Measurements from ENCODE around the gene BAMBI. TPM values are rescaled to one million over a fixed set of nuclear protein-coding genes. Genes with fewer than 3 reads are reported as not detected.

Gene BAMBI
- total and polyA plus RNA-seq, 10 of the 15 experiments (the other 5 are each of a cell fraction or from before 2014, with no cell fraction given), result 0.03 to 0.18 (median 0.09) TPM; not detected in 6

DNA sequence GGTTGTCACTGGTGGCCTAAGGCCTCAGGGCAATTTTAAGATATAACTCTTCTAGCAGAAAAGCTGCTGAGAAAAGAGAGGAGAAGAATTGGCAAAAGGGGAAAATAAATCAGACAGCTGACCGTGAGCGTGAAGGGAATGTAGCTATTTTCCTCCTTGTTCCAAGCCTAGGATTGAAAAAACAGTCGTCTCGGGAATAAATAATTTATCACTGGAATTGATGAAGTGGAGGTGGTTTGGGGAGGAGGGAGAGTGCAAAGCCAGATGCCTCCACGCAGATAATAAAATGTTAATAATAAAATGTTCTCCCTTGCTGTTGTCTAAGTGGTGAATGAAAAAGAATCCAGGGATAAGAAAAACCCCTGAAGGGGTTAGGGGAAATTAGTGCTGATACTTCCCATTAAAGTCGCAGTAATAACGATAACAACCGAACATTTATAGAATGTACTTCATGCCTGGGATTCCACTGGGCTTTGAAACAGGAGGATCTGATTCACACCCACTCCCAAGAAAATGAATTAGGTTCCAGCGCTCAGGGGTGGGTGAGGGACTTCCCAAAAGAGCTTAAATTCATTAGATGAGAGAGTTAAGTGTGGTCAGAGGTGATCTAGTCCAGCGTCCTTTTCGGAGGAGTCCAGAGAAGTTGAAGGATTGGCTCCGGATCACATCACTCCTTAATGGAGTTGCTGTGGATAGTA lies 27.3 kb downstream of the BAMBI start:
- ChIA-PET CTCF (no interaction called here), POLR2A (no interaction called here), SMC1A (ENCODE audit: uncharacterized antibody, unreplicated experiment) (interaction anchor here (0.5 kb wide), 1 partner anchor 10 kb away, joined by 4 read pairs; no protein-coding TSS in a partner anchor), RAD21 (ENCODE audit: unreplicated experiment) (no interaction called here)
- H4K20me1 ChIP-seq (ENCODE audit: control insufficient read depth, insufficient read depth), result no peaks in the 10 kb centered on the region
- H3K79me2 ChIP-seq (ENCODE audit: control insufficient read depth, insufficient read depth, low read length), result no peaks in the 10 kb centered on the region
- H2AFZ ChIP-seq (ENCODE audit: control insufficient read depth, low read depth, low read length), result no peak overlapping the region
- WGBS (ENCODE audit: insufficient coverage, insufficient replicate concordance, low lambda C conversion rate, missing lambda C conversion rate), result 41% methylated on average over 12 of the region's 12 CpGs
- H3K9ac ChIP-seq (ENCODE audit: control insufficient read depth, insufficient read depth, low read length), result no peak overlapping the region
- no peaks in the 10 kb centered on the region for H3K4me1 ChIP-seq (ENCODE audit: control insufficient read depth, insufficient read depth, low read length)
- ATAC-seq (no peak), FAIRE-seq (no peak), DNase-seq (ENCODE audit: low read depth, low spot score) (no peak)
- intact Hi-C loops (cut with micrococcal nuclease; ENCODE audit: unreplicated experiment), result no loop called here
- no peaks in the 10 kb centered on the region for H3K9me3 ChIP-seq (replicated peaks; ENCODE audit: control insufficient read depth, insufficient read depth, low read length)
- no peak overlapping the region for H3K4me3 ChIP-seq
- TF ChIP-seq MTA3 (IDR thresholded peaks at IDR 0.05; ENCODE audit: borderline replicate concordance, low read length), result no peak
- TF ChIP-seq MTA2 (IDR thresholded peaks at IDR 0.05; ENCODE audit: low read depth), result no peak
- in situ Hi-C loops (cut with MboI), result no loop called here
- no peak overlapping the region for H3K4me2 ChIP-seq (ENCODE audit: control insufficient read depth, insufficient read depth)
- no TSS peak for BruUV-seq (replicated peaks)
- H3K27ac ChIP-seq (ENCODE audit: control insufficient read depth, insufficient read depth), result no peak overlapping the region
- H3K36me3 ChIP-seq (ENCODE audit: control insufficient read depth in 2 of 2, insufficient read depth in 2 of 2, low read length in 1 of 2), result no peaks in the 10 kb centered on the region
- no peaks in the 10 kb centered on the region for H3K27me3 ChIP-seq (replicated peaks in 1 of 2; ENCODE audit: control insufficient read depth in 2 of 2, insufficient read depth in 2 of 2, low read length in 1 of 2)

DNA sequence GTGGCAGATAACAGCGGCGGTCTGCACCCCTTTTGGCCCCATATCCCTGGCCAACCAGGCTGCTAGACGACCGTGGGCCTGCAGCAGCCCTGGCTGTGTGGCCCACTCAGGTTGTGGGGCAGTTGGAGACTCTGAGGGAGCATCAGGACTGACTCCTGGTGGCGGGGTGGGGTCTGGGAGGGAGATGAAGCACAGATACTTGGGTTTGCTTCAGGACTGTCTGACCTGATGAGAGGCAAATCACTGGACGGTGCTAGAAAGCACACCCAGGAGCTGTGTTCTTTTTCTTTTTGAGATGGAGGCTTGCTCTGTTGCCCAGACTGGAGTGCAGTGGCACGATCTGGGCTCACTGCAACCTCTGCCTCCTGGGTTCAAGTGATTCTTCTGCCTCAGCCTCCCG lies 28.2 kb downstream of the BAMBI start:
- no peaks in the 10 kb centered on the region for H3K9me3 ChIP-seq (replicated peaks; ENCODE audit: control insufficient read depth, insufficient read depth, low read length)
- no peak overlapping the region for H3K4me3 ChIP-seq
- H3K79me2 ChIP-seq (ENCODE audit: control insufficient read depth, insufficient read depth, low read length), result no peaks in the 10 kb centered on the region
- intact Hi-C loops (cut with micrococcal nuclease; ENCODE audit: unreplicated experiment) (no loop called here), in situ Hi-C loops (cut with MboI) (no loop called here)
- POLR2A ChIA-PET, result no interaction called here
- no TSS peak for BruUV-seq (replicated peaks)
- DNase-seq (ENCODE audit: low read depth, low spot score) (no peak), ATAC-seq (no peak), FAIRE-seq (no peak)
- RAD21 ChIA-PET (ENCODE audit: unreplicated experiment), result no interaction called here
- no peak for TF ChIP-seq MXI1 (IDR thresholded peaks at IDR 0.05; ENCODE audit: low read depth, low read length)
- no peak for TF ChIP-seq SUPT20H (IDR thresholded peaks at IDR 0.05; ENCODE audit: borderline replicate concordance, control insufficient read depth, low read depth, low read length)
- TF ChIP-seq YY1 (IDR thresholded peaks at IDR 0.05; ENCODE audit: low read depth, low read length), result no peak
- no peak for TF ChIP-seq POLR2A (IDR thresholded peaks at IDR 0.05; ENCODE audit: low read depth, low read length)
- TF ChIP-seq, protein P1, sequence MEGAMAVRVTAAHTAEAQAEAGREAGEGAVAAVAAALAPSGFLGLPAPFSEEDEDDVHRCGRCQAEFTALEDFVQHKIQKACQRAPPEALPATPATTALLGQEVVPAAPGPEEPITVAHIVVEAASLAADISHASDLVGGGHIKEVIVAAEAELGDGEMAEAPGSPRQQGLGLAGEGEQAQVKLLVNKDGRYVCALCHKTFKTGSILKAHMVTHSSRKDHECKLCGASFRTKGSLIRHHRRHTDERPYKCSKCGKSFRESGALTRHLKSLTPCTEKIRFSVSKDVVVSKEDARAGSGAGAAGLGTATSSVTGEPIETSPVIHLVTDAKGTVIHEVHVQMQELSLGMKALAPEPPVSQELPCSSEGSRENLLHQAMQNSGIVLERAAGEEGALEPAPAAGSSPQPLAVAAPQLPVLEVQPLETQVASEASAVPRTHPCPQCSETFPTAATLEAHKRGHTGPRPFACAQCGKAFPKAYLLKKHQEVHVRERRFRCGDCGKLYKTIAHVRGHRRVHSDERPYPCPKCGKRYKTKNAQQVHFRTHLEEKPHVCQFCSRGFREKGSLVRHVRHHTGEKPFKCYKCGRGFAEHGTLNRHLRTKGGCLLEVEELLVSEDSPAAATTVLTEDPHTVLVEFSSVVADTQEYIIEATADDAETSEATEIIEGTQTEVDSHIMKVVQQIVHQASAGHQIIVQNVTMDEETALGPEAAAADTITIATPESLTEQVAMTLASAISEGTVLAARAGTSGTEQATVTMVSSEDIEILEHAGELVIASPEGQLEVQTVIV (IDR thresholded peaks at IDR 0.05; ENCODE audit: borderline replicate concordance, partially characterized antibody), result no peak
- TF ChIP-seq NRF1 (conservative IDR thresholded peaks at IDR 0.05; ENCODE audit: low read depth, low read length), result no peak
- TF ChIP-seq, protein P2, sequence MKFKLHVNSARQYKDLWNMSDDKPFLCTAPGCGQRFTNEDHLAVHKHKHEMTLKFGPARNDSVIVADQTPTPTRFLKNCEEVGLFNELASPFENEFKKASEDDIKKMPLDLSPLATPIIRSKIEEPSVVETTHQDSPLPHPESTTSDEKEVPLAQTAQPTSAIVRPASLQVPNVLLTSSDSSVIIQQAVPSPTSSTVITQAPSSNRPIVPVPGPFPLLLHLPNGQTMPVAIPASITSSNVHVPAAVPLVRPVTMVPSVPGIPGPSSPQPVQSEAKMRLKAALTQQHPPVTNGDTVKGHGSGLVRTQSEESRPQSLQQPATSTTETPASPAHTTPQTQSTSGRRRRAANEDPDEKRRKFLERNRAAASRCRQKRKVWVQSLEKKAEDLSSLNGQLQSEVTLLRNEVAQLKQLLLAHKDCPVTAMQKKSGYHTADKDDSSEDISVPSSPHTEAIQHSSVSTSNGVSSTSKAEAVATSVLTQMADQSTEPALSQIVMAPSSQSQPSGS (IDR thresholded peaks at IDR 0.05; ENCODE audit: low read length), result no peak
- TF ChIP-seq ASH2L (IDR thresholded peaks at IDR 0.05; ENCODE audit: borderline replicate concordance, low read depth), result no peak
- TF ChIP-seq NBN (IDR thresholded peaks at IDR 0.05), result no peak
- TF ChIP-seq NR2C1 (IDR thresholded peaks at IDR 0.05), result no peak
- no peak for TF ChIP-seq NFXL1 (IDR thresholded peaks at IDR 0.05; ENCODE audit: borderline replicate concordance)
- TF ChIP-seq SMARCA5 (IDR thresholded peaks at IDR 0.05), result no peak
- 15% methylated on average over 8 of the region's 8 CpGs for WGBS (ENCODE audit: insufficient coverage, insufficient replicate concordance, low lambda C conversion rate, missing lambda C conversion rate)
- no peak overlapping the region for H3K27ac ChIP-seq (ENCODE audit: control insufficient read depth, insufficient read depth)
- H3K9ac ChIP-seq (ENCODE audit: control insufficient read depth, insufficient read depth, low read length), result no peak overlapping the region
- SMC1A ChIA-PET (ENCODE audit: uncharacterized antibody, unreplicated experiment), result no interaction called here
- CTCF ChIA-PET, result no interaction called here
- H2AFZ ChIP-seq (ENCODE audit: control insufficient read depth, low read depth, low read length), result no peak overlapping the region
- H4K20me1 ChIP-seq (ENCODE audit: control insufficient read depth, insufficient read depth), result no peaks in the 10 kb centered on the region
- H3K4me1 ChIP-seq (ENCODE audit: control insufficient read depth, insufficient read depth, low read length), result no peaks in the 10 kb centered on the region
- no peaks in the 10 kb centered on the region for H3K36me3 ChIP-seq (ENCODE audit: control insufficient read depth in 2 of 2, insufficient read depth in 2 of 2, low read length in 1 of 2)
- no peaks in the 10 kb centered on the region for H3K27me3 ChIP-seq (replicated peaks in 1 of 2; ENCODE audit: control insufficient read depth in 2 of 2, insufficient read depth in 2 of 2, low read length in 1 of 2)
- no peak overlapping the region for H3K4me2 ChIP-seq (ENCODE audit: control insufficient read depth, insufficient read depth)

Data from GM12878 (cell line).